AG20443 (cell line): ENCODE data around the gene SLC27A6.
"Not testable (repeated sequence)": the region's sequence is repeated elsewhere in the genome, so short reads cannot be mapped to it uniquely, and the experiment has no call there.

ENCODE experiments used
- DNase-seq: peaks from one replicate; pipeline ENCODE4 v3.0.0; 2012; ENCODE audit warnings: low spot score, mixed read lengths

Gene SLC27A6

GRCh38 chr5:128965011-128965637 is at the start of gene SLC27A6:
TSS of gene SLC27A6 (plus strand) at chr5:128965488. CDS start at chr5:128966138, 650 bp downstream.
- peak; percentile 14 for DNase-seq

- no peak for DNase-seq
These were observed 45.7 kb upstream of the SLC27A6 start for GRCh38 chr5:128919542-128919941.

- no peak for DNase-seq
These were observed 44.7 kb upstream of the SLC27A6 start for GRCh38 chr5:128920345-128921215.

GRCh38 chr5:128924299-128924698 is 41.0 kb upstream of the SLC27A6 start:
- no peak for DNase-seq

GRCh38 chr5:128925973-128926372 is 39.3 kb upstream of the SLC27A6 start:
- no peak for DNase-seq

GRCh38 chr5:128927644-128928043 is 37.6 kb upstream of the SLC27A6 start:
- no peak for DNase-seq

GRCh38 chr5:128932232-128932631 is 33.1 kb upstream of the SLC27A6 start:
- not testable (repeated sequence) for DNase-seq

- DNase-seq: not testable (repeated sequence)
These were observed 22.2 kb upstream of the SLC27A6 start for GRCh38 chr5:128943100-128943499.

GRCh38 chr5:128949847-128950546 is 15.3 kb upstream of the SLC27A6 start:
- DNase-seq: no peak

GRCh38 chr5:128951301-128951700 is 14.0 kb upstream of the SLC27A6 start:
- not testable (repeated sequence) for DNase-seq

GRCh38 chr5:128956164-128956563 is 9.1 kb upstream of the SLC27A6 start:
- DNase-seq: no peak

- DNase-seq: no peak
These were observed 3.1 kb upstream of the SLC27A6 start for GRCh38 chr5:128962211-128962610.

- DNase-seq: no peak
These were observed 482 bp downstream of the SLC27A6 start for GRCh38 chr5:128965638-128966302.

GRCh38 chr5:128966375-128966774 is 1.1 kb downstream of the SLC27A6 start:
- DNase-seq: no peak

GRCh38 chr5:128966846-128967245 is 1.6 kb downstream of the SLC27A6 start:
- DNase-seq: no peak

- no peak for DNase-seq
These were observed 8.0 kb downstream of the SLC27A6 start for GRCh38 chr5:128973244-128973643.

GRCh38 chr5:128974567-128974966 is 9.3 kb downstream of the SLC27A6 start:
- DNase-seq: no peak

- no peak for DNase-seq
These were observed 14.5 kb downstream of the SLC27A6 start for GRCh38 chr5:128979761-128980160.

- DNase-seq: no peak
These were observed 15.6 kb downstream of the SLC27A6 start for GRCh38 chr5:128980917-128981316.

GRCh38 chr5:128984480-128984879 is 19.2 kb downstream of the SLC27A6 start:
- no peak for DNase-seq

- no peak for DNase-seq
These were observed 23.2 kb downstream of the SLC27A6 start for GRCh38 chr5:128988476-128988875.

- no peak for DNase-seq
These were observed 36.7 kb downstream of the SLC27A6 start for GRCh38 chr5:129001841-129002526.
